Tibial nerve (tissue), 3 donors: Measurements from ENCODE around the gene WDR75.

Experiments
- POLR2A ChIP-seq, 2 donors: fragments of 450-650 bp; IDR thresholded peaks; one replicate each; pipeline ENCODE4 v1.6.1; 2017; ENCODE audit warnings: antibody characterized with exemption in 2 of 2, mild to moderate bottlenecking in 2 of 2, moderate library complexity in 2 of 2
- TF ChIP-seq, protein P1 (sequence below), 5 experiments: fragments of 200-600 bp in 3 of 5; fragments of 450-650 bp in 2 of 5; sonication (generic) in 3 of 5; IDR thresholded peaks; one replicate each; pipeline ENCODE4 v1.5.1; 2016 to 2019; ENCODE audit warnings: antibody characterized with exemption in 5 of 5, mild to moderate bottlenecking in 3 of 5, moderate library complexity in 2 of 5

DNA sequence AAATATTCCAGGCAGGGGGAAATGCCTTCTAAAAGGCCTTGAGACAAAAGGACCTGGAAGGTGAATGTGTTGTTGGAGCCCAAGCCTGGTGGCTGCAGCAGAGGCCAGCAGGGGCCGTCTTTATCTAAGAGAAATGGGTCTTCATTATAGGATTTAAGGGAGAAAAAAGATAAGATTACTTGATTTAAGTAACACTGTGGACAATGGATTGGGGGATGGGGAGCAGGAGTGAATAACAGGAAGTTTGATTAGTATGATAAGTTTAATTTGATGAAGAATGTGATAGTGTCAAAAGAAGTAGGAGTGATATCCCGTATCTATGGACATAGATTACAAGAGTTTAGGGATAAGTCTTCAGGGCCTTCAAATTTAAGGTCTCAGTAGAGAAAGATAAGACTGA lies 64.2 kb downstream of the WDR75 start:
- TF ChIP-seq, protein P1, sequence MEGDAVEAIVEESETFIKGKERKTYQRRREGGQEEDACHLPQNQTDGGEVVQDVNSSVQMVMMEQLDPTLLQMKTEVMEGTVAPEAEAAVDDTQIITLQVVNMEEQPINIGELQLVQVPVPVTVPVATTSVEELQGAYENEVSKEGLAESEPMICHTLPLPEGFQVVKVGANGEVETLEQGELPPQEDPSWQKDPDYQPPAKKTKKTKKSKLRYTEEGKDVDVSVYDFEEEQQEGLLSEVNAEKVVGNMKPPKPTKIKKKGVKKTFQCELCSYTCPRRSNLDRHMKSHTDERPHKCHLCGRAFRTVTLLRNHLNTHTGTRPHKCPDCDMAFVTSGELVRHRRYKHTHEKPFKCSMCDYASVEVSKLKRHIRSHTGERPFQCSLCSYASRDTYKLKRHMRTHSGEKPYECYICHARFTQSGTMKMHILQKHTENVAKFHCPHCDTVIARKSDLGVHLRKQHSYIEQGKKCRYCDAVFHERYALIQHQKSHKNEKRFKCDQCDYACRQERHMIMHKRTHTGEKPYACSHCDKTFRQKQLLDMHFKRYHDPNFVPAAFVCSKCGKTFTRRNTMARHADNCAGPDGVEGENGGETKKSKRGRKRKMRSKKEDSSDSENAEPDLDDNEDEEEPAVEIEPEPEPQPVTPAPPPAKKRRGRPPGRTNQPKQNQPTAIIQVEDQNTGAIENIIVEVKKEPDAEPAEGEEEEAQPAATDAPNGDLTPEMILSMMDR (IDR thresholded peaks at IDR 0.05), result no peak
- TF ChIP-seq POLR2A (IDR thresholded peaks at IDR 0.05), result no peak
